ENCODE data around the gene RAB31. TPM values are rescaled to one million over a fixed set of nuclear protein-coding genes. Genes with fewer than 3 reads are reported as not detected.
"Not testable (repeated sequence)": the region's sequence is repeated elsewhere in the genome, so short reads cannot be mapped to it uniquely, and the experiment has no call there.

The RAB31 gene
- total RNA-seq, 1 donor from 2014 or later, result 47.7 TPM

- no peak for FAIRE-seq
These were observed 186.5 kb downstream of the RAB31 start for GRCh38 chr18:9894454-9895068.

GRCh38 chr18:9897129-9897528, 189.0 kb downstream of the RAB31 start:
- DNase-seq (ENCODE audit: low read depth) (no peak), FAIRE-seq (no peak)
- Histone ChIP-seq H3K27me3 (ENCODE audit: control insufficient read depth, insufficient read depth, low read length) (no peaks in the 10 kb centered on the region), H3K4me3 (ENCODE audit: low read depth, low read length) (no peak overlapping the region), H3K36me3 (ENCODE audit: control insufficient read depth, insufficient read depth, low read length) (no peaks in the 10 kb centered on the region)
- no peak for TF ChIP-seq CTCF (IDR thresholded peaks at IDR 0.05; ENCODE audit: insufficient read depth, low read length, severe bottlenecking)

More at GRCh38 chr18:9894454-9895068, 186.5 kb downstream of the RAB31 start:
- Histone ChIP-seq H3K27me3 (ENCODE audit: control insufficient read depth, insufficient read depth, low read length) (no peaks in the 10 kb centered on the region), H3K4me3 (ENCODE audit: low read depth, low read length) (no peak overlapping the region), H3K36me3 (ENCODE audit: control insufficient read depth, insufficient read depth, low read length) (no peaks in the 10 kb centered on the region)
- no peak for TF ChIP-seq CTCF (IDR thresholded peaks at IDR 0.05; ENCODE audit: insufficient read depth, low read length, severe bottlenecking)
- DNase-seq (ENCODE audit: low read depth), result peak; percentile 83

GRCh38 chr18:9897787-9898291, 189.7 kb downstream of the RAB31 start:
- not testable (repeated sequence) for FAIRE-seq

GRCh38 chr18:9898792-9899549, 190.9 kb downstream of the RAB31 start:
- FAIRE-seq (no peak), DNase-seq (ENCODE audit: low read depth) (peak; percentile 21)
- no peak for TF ChIP-seq CTCF (IDR thresholded peaks at IDR 0.05; ENCODE audit: insufficient read depth, low read length, severe bottlenecking)
- Histone ChIP-seq H3K36me3 (ENCODE audit: control insufficient read depth, insufficient read depth, low read length) (no peaks in the 10 kb centered on the region), H3K4me3 (ENCODE audit: low read depth, low read length) (no peak overlapping the region), H3K27me3 (ENCODE audit: control insufficient read depth, insufficient read depth, low read length) (no peaks in the 10 kb centered on the region)

More at GRCh38 chr18:9897787-9898291, 189.7 kb downstream of the RAB31 start:
- not testable (repeated sequence) for H3K4me3 ChIP-seq (ENCODE audit: low read depth, low read length); H3K27me3 ChIP-seq (ENCODE audit: control insufficient read depth, insufficient read depth, low read length); H3K36me3 ChIP-seq (ENCODE audit: control insufficient read depth, insufficient read depth, low read length); DNase-seq (ENCODE audit: low read depth)

- H3K4me3 ChIP-seq (ENCODE audit: low read depth, low read length); H3K27me3 ChIP-seq (ENCODE audit: control insufficient read depth, insufficient read depth, low read length); H3K36me3 ChIP-seq (ENCODE audit: control insufficient read depth, insufficient read depth, low read length); DNase-seq (ENCODE audit: low read depth); FAIRE-seq: not testable (repeated sequence)
These were observed 191.4 kb downstream of the RAB31 start for GRCh38 chr18:9899550-9899930.

GRCh38 chr18:9900699-9901098, 192.6 kb downstream of the RAB31 start:
- no peak overlapping the region for H3K4me3 ChIP-seq (ENCODE audit: low read depth, low read length)
- no peak for TF ChIP-seq CTCF (IDR thresholded peaks at IDR 0.05; ENCODE audit: insufficient read depth, low read length, severe bottlenecking)
- DNase-seq (ENCODE audit: low read depth) (no peak), FAIRE-seq (no peak)
- H3K27me3 ChIP-seq (ENCODE audit: control insufficient read depth, insufficient read depth, low read length), result no peaks in the 10 kb centered on the region
- no peaks in the 10 kb centered on the region for H3K36me3 ChIP-seq (ENCODE audit: control insufficient read depth, insufficient read depth, low read length)
